Retinal pigment epithelial cell (primary cell): Measurements from ENCODE around the gene PLEKHG5.

Experiments used
- DNase-seq: peaks from one replicate; pipeline ENCODE4 v3.0.0-alpha.2; 2010; ENCODE audit warnings: low read depth
- H3K4me3 ChIP-seq: 2 replicates; pipeline ENCODE4 v1.5.1; 2011; ENCODE audit warnings: mild to moderate bottlenecking, low read length, control low read depth, moderate library complexity
- TF ChIP-seq, protein P1 (sequence below): conservative IDR thresholded peaks from 2 replicates; pipeline ENCODE4 v1.5.1; 2011; ENCODE audit warnings: low read depth, low read length, control low read depth, inconsistent platforms

The PLEKHG5 gene

DNA sequence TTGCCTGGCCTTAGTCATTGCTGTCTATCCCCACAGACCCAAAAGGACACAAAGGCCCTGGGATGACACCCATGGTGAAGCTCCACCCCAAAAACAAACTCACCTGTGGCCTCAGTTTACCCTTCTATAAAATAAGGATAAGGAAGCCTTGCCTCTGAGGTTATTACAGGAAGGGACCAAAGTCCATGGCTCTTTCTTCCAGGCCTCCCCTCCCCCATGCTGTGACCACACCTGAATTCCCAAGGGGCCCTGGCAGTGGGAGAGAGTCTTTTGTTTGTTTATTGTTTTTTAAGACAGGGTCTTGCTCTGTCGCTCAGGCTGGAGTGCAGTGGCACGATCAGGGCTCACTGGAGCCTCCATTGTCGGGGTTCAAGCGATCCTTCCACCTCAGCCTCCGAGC is 15.0 kb downstream of the PLEKHG5 start:
- no peak overlapping the region for H3K4me3 ChIP-seq
- TF ChIP-seq, protein P1, sequence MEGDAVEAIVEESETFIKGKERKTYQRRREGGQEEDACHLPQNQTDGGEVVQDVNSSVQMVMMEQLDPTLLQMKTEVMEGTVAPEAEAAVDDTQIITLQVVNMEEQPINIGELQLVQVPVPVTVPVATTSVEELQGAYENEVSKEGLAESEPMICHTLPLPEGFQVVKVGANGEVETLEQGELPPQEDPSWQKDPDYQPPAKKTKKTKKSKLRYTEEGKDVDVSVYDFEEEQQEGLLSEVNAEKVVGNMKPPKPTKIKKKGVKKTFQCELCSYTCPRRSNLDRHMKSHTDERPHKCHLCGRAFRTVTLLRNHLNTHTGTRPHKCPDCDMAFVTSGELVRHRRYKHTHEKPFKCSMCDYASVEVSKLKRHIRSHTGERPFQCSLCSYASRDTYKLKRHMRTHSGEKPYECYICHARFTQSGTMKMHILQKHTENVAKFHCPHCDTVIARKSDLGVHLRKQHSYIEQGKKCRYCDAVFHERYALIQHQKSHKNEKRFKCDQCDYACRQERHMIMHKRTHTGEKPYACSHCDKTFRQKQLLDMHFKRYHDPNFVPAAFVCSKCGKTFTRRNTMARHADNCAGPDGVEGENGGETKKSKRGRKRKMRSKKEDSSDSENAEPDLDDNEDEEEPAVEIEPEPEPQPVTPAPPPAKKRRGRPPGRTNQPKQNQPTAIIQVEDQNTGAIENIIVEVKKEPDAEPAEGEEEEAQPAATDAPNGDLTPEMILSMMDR = no peak
- DNase-seq = no peak

DNA sequence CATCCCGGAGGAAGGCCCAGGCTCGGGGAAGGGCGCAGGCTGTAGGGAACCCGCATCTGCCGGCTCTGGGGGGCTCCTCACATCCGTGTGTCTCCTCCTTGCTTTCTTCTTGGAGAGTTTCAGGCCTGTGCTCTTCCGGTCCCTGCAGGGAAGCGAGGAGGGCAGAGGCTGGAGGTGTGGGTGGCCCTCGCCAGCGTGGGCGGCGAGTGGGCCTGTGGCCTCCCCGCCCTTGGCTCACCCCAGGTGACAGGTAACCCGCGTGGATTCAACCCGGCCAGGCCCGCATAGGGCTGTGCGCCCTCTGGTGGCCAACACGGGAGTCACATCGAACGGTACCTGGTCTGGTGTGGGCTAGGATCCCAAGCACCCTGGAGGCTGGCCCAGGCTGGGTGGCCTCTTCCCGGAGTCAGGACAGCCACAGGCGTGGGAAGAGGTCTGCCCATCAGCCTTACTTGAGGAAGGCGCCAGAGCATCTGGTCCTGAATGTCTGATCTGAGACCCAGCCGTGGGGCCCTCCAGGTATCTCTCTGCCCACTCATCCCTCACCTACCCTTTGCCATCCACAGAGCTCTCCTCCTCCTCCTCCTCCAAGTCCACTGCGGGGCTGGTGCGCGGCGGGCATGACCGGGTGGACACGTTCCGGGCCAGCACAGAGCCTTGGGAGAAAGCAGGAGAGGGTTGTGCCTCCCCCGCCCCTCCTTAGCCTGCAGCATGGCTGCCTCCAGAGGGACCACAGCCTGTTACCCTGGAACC is 15.9 kb downstream of the PLEKHG5 start:
- TF ChIP-seq, protein P1 = peak; percentile 97
- H3K4me3 ChIP-seq = no peak overlapping the region
- no peak for DNase-seq

GRCh38 chr1:6474815-6475282 is 16.6 kb downstream of the PLEKHG5 start:
- DNase-seq = no peak
- TF ChIP-seq, protein P1 = no peak
- no peak overlapping the region for H3K4me3 ChIP-seq

DNA sequence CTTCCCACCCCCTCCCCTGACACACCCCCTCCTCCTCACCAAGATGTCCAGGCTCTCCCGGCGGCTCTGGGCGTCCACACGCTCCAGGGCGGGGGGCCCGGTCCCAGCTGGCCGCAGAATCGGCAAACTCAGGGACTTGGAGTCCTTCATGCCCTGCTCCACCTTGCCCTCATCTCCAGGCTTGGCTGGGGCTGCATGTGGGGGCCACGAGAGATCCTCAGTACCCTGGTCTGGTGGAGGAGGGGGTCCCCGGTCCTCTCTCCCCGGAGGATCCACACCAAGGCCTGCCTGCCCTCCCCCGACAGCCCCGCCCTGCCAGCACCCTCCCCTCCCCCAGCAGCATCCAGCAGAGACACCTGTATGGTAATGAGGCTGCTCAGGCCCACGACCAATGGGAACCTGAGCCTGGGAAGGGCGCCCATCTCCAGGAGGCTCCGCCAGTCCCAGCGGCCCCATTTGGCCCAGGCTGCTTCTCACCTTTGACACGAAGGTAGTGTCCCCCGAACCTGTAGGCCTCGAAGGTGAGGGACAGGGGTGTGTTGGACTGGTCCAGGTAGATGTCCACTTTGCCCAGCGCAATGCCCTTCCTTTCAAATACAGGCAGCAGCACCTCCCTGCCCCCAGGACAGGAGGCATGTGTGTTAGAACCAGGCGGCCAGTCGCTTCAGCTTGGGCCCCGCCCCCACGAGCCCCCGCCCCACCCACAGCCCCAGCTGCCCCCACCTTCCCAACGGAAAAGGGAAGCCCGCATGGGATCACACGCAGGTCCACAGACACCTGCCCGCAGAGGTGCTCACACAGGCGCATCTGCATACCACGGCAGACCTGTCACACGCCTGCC is 17.3 kb downstream of the PLEKHG5 start:
- TF ChIP-seq, protein P1 = no peak
- no peak for DNase-seq
- H3K4me3 ChIP-seq = no peak overlapping the region

- no peak for DNase-seq
- no peak overlapping the region for H3K4me3 ChIP-seq
- TF ChIP-seq, protein P1 = no peak
Measured at GRCh38 chr1:6473156-6473555, 18.3 kb downstream of the PLEKHG5 start.

- no peak overlapping the region for H3K4me3 ChIP-seq
- no peak for DNase-seq
- TF ChIP-seq, protein P1 = peak; percentile 41
Measured at GRCh38 chr1:6472391-6472790, 19.1 kb downstream of the PLEKHG5 start.

- DNase-seq = no peak
- no peak overlapping the region for H3K4me3 ChIP-seq
- TF ChIP-seq, protein P1 = no peak
Measured at GRCh38 chr1:6471970-6472368, 19.5 kb downstream of the PLEKHG5 start.
